Coronary artery (tissue), 2 donors: Measurements from ENCODE around the gene BTN1A1.
"Not testable (repeated sequence)": the region's sequence is repeated elsewhere in the genome, so short reads cannot be mapped to it uniquely, and the experiment has no call there.

ENCODE experiments used
- DNase-seq: peaks from one replicate; pipeline ENCODE4 v3.0.0-alpha.2; 2017; ENCODE audit warnings: low spot score
- H3K27ac ChIP-seq, 2 donors: fragments of 200-600 bp; sonication (generic); one replicate each; pipeline ENCODE4 v1.5.1; 2016 to 2019
- H3K4me3 ChIP-seq: fragments of 200-600 bp; sonication (generic); 2 replicates; pipeline ENCODE4 v1.5.1; 2016; ENCODE audit warnings: mild to moderate bottlenecking, moderate library complexity
- TF ChIP-seq, protein P1 (sequence below): fragments of 200-600 bp; sonication (generic); IDR thresholded peaks from one replicate; pipeline ENCODE4 v1.5.1; 2019; ENCODE audit warnings: antibody characterized with exemption

BTN1A1 gene

DNA sequence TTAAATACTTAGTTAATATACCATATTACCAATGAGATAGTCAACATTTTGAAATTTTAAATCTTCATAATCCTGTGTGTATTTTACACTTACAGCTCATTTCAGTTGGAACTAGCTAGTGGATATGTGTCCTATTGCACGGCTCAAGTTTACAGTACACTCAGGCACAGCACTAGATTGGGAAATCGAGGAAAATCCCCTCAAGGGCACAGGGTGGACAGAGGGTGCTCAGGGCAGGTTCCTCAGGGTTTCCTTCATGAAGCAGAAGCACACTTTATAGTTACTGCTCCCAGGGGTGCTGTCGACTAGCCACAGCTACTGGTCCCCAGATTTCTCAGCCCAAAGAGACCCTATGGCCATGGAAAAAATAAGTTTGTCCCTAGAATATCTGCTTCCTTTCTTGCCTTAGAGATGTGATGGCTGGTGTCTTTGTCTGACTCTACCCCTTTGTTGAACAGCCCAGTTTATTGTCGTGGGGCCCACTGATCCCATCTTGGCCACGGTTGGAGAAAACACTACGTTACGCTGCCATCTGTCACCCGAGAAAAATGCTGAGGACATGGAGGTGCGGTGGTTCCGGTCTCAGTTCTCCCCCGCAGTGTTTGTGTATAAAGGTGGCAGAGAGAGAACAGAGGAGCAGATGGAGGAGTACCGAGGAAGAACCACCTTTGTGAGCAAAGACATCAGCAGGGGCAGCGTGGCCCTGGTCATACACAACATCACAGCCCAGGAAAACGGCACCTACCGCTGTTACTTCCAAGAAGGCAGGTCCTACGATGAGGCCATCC lies 40.9 kb upstream of the BTN1A1 start:
- Histone ChIP-seq H3K27ac (no peak overlapping the region), H3K4me3 (peak overlapping the region; percentile 80)
- no peak for DNase-seq
- TF ChIP-seq, protein P1, sequence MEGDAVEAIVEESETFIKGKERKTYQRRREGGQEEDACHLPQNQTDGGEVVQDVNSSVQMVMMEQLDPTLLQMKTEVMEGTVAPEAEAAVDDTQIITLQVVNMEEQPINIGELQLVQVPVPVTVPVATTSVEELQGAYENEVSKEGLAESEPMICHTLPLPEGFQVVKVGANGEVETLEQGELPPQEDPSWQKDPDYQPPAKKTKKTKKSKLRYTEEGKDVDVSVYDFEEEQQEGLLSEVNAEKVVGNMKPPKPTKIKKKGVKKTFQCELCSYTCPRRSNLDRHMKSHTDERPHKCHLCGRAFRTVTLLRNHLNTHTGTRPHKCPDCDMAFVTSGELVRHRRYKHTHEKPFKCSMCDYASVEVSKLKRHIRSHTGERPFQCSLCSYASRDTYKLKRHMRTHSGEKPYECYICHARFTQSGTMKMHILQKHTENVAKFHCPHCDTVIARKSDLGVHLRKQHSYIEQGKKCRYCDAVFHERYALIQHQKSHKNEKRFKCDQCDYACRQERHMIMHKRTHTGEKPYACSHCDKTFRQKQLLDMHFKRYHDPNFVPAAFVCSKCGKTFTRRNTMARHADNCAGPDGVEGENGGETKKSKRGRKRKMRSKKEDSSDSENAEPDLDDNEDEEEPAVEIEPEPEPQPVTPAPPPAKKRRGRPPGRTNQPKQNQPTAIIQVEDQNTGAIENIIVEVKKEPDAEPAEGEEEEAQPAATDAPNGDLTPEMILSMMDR: no peak

DNA sequence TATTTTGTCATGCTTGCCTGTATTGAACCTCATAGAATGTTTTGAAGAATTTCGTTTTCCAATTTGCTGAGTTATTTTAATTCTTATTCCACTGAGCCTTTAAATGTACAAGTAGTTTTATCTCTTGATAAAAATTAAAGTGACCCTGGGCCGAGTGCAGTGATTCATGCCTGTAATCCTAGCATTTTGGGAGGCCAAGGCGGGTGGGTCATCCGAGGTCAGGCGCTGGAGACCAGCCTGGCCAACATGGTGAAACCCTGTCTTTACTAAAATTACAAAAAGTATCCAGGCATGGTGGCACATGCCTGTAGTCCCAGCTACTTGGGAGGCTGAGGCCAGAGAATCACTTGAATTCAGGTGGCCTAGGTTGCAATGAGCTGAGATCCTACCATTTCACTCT lies 38.8 kb upstream of the BTN1A1 start:
- not testable (repeated sequence) for H3K27ac ChIP-seq, DNase-seq
- peak overlapping the region; percentile 80 for H3K4me3 ChIP-seq

DNA sequence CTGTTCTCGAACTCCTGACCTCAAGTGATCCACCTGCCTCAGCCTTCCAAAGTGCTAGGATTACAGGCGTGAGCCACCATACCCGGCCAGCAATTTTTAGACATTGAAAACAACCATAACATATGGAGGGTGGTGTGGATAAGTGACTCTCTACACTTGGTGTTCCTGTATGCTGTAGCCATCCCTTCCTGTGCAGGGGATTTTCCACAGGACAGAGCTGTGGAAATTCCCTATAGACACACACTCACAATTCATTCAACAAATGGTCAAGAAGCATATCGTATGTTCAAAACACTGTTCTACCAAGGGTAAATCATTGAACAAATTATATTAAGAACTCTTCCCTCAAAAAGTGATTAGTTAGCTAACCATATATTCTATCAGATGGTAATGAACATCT lies 36.1 kb upstream of the BTN1A1 start:
- no peak overlapping the region for H3K4me3 ChIP-seq
- TF ChIP-seq, protein P1: no peak
- DNase-seq: no peak
- H3K27ac ChIP-seq: no peak overlapping the region

DNA sequence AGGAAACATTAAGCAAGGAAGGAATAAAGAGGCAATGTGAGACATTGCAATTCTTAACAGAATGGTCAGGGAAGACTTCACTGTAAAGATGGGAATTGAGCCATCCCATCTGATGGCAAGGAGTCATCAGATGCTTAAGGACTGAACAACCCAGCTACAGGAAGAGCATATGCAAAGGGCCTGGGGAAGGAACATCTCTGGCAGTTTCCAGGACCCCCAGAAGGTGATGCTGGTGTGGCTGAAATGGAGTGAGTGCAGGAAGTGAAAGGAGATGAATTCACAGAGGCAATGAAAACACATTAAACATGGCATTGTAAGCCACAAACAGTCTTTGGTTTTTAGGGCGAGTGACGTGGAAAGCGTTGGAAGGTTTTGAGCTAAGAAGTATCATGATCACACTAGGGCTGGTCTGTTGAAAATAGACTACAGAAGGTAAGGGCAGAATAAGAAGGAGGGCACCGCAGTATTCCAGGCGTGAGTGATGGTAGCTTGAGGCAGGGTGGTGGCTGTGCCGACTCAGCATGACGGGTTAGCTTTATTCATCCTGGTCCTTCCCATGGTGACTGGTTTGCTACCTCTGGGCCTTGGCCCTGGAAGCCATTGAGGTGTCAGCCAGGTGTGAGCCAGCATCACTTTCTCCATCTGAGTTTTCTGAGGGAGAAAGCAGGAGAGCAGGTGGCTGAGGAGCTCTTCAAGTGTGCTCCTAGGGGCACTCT lies 35.5 kb upstream of the BTN1A1 start:
- H3K27ac ChIP-seq: no peak overlapping the region
- TF ChIP-seq, protein P1: no peak
- no peak for DNase-seq

DNA sequence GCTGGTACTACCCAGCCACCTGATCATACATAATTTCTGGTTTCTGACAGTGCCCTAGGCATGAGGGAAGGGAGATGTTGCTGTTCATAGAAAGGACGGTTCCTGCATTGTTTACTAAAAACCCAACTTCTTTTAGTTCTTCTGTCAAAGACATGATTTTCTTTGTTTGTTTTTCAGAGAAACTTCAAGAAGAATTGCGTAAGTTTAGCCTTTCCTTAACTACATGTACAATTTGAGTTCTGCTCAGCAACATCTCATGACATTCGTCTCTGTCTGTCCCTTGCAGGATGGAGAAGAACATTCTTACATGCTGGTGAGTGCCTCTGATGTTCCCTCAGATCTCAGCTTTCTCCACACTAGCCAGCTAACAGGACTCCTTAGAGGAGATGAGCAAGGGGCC lies 34.3 kb upstream of the BTN1A1 start:
- H3K4me3 ChIP-seq: no peak overlapping the region
- no peak for DNase-seq
- TF ChIP-seq, protein P1: no peak
- no peak overlapping the region for H3K27ac ChIP-seq

More for the DNA sequence above, 35.5 kb upstream of the BTN1A1 start:
- H3K4me3 ChIP-seq: no peak overlapping the region

DNA sequence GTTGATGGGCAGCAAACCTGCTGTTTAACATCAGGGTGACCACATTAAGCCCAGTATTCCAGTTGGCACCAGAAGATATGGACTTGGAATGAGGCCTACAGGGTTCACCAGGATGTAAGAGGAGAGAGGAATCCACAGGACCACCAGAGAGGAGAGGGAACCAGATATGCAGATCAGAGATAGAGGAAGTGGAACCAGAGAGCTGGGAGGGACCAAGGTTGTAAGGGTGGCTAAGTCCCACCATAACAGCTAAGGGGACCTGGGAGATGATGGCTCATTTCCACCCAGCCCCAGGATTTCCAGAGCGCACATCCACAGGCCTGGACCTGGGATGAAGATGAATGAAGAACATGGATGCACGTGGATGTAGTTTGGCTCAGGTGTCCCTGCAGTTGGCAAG lies 31.3 kb upstream of the BTN1A1 start:
- H3K4me3 ChIP-seq: no peak overlapping the region
- no peak for DNase-seq
- TF ChIP-seq, protein P1: no peak
- H3K27ac ChIP-seq: no peak overlapping the region

DNA sequence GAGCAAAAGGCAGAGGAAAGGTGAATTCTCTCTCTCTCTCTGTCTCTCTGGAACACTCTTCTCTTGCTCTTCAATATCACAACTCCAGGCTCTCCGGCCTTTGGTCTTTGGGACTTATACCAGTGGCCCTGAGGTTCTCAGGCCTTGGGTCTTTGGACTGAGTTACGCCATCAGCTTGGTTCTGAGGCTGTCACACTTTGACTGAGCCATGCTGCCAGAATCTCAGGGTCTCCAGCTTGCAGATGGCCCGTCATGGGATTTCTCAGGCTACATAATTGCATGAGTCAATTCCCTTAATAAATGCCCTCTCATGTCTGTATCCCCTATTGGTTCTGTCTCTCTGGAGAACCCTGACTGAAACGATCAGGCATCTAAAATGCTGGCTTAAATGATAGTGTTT lies 29.5 kb upstream of the BTN1A1 start:
- DNase-seq: no peak
- TF ChIP-seq, protein P1: no peak
- Histone ChIP-seq H3K27ac (no peak overlapping the region), H3K4me3 (no peak overlapping the region)
